Rectal smooth muscle tissue (tissue), 1 donor: Measurements from ENCODE around the gene AKAP10.

Experiments used
- H3K27ac ChIP-seq: one replicate; pipeline ENCODE4 v1.7.0; 2013; ENCODE audit warnings: low read depth, low read length, inconsistent platforms
- H3K27me3 ChIP-seq: one replicate; pipeline ENCODE4 v1.7.0; 2013; ENCODE audit warnings: low read length; ENCODE audit not compliant: control insufficient read depth, insufficient read depth
- H3K36me3 ChIP-seq: one replicate; pipeline ENCODE4 v1.7.0; 2013; ENCODE audit warnings: low read length; ENCODE audit not compliant: control insufficient read depth, insufficient read depth
- H3K4me1 ChIP-seq: one replicate; pipeline ENCODE4 v1.7.0; 2013; ENCODE audit warnings: low read length; ENCODE audit not compliant: control insufficient read depth, insufficient read depth
- H3K4me3 ChIP-seq: one replicate; pipeline ENCODE4 v1.7.0; 2013; ENCODE audit warnings: low read length
- H3K9ac ChIP-seq: one replicate; pipeline ENCODE4 v1.7.0; 2013; ENCODE audit warnings: low read length

The AKAP10 gene

DNA sequence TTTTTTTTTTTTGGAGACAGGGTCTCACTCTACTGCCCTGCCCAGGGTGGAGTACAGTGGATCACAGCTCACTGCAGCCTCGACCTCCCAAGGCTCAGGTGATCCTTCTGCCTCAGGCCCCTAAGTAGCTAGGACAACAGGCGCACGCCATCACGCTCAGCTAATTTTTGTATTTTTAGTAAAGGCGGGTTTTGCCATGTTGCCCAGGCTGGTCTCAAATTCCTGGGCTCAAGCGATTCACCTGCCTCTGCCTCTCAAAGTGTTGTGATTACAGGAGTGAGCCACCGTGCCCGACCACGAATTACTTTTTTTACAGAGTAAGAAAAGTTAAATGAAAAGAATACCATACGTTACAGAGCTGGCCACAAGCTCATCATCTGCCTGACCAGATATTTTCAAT is 38.9 kb downstream of the AKAP10 start:
- Histone ChIP-seq H3K36me3 (peaks cover 4% of the 10 kb centered on the region), H3K4me1 (peaks cover 12% of the 10 kb centered on the region), H3K27ac (no peak overlapping the region), H3K9ac (no peak overlapping the region), H3K27me3 (no peaks in the 10 kb centered on the region), H3K4me3 (no peak overlapping the region)

DNA sequence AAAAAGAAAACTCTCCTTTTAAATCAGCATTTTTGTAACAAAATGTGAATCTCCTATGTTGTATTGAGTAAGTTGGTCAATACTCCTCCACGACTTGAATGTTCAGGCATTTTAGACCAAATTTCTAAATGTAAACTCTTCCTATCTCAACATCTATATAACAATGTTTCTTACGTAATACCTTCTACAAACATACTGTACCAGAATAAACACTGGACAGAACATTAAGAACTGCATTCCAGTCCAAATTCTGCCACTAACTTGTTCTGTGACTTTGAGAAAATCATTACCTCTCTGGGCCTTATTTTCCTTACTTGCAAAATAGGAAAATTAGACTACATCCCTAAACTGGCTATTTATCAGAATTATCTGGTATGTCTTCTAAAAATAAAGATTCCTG is 40.1 kb downstream of the AKAP10 start:
- H3K4me3 ChIP-seq: no peak overlapping the region
- H3K4me1 ChIP-seq: peaks cover 10% of the 10 kb centered on the region
- H3K9ac ChIP-seq: no peak overlapping the region
- no peaks in the 10 kb centered on the region for H3K27me3 ChIP-seq
- no peak overlapping the region for H3K27ac ChIP-seq
- H3K36me3 ChIP-seq: peaks cover 4% of the 10 kb centered on the region

DNA sequence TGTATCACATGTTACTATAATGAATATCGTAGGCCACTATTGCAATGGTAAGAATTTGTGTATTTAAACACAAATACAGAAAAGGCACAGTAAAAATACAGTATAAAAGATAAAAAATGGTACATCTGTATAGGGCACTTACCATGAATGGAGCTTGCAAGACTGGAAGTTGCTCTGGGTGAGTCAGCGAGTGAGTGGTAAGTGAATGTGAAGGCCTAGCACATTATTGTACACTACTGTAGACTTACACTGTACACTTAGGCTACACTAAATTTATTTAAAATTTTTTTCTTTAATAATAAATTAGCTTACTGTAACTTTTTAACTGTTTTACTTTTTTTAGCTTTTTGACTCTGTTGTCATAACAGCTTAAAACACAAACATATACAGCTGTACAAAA is 42.5 kb downstream of the AKAP10 start:
- Histone ChIP-seq H3K9ac (no peak overlapping the region), H3K4me1 (no peaks in the 10 kb centered on the region), H3K36me3 (peaks cover 5% of the 10 kb centered on the region), H3K27ac (no peak overlapping the region), H3K27me3 (no peaks in the 10 kb centered on the region), H3K4me3 (no peak overlapping the region)

DNA sequence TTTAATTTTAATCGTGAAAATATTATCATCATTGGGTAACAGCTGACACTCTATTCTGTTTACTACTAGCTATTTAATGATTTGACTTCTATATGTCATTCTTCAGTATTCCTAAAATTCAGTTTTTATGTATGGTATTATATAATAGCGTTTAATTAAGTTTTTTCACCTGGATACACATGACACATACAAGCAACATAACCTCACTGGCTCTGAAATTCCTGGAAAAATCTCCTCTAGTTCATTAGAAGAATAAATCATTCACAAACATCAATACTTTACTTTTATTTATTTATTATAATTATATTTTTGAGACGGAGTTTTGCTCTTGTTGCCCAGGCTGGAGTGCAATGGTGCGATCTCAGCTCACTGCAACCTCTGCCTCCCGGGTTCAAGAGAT is 44.0 kb downstream of the AKAP10 start:
- peaks cover 13% of the 10 kb centered on the region for H3K36me3 ChIP-seq
- no peak overlapping the region for H3K9ac ChIP-seq
- H3K27ac ChIP-seq: no peak overlapping the region
- H3K4me1 ChIP-seq: no peaks in the 10 kb centered on the region
- no peak overlapping the region for H3K4me3 ChIP-seq
- no peaks in the 10 kb centered on the region for H3K27me3 ChIP-seq

DNA sequence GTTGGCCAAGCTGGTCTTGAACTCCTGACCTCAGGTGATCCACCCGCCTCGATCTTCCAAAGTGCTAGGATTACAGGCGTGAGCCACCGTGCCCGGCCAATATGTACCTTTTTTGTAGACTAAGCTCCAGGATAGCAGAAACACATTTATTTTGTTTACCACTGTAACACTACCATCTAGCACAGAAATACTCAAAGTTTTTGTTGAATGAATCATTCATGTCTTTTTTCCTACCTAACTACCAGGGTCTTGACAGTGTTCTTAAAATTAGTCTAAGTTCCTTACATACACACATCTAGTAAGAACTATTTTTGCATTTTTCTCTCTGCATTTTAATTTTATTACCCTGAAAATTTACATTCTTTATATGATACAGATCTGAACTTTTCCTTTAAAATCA is 44.4 kb downstream of the AKAP10 start:
- H3K27ac ChIP-seq: no peak overlapping the region
- peaks cover 13% of the 10 kb centered on the region for H3K36me3 ChIP-seq
- no peak overlapping the region for H3K9ac ChIP-seq
- no peaks in the 10 kb centered on the region for H3K4me1 ChIP-seq
- no peaks in the 10 kb centered on the region for H3K27me3 ChIP-seq
- no peak overlapping the region for H3K4me3 ChIP-seq

DNA sequence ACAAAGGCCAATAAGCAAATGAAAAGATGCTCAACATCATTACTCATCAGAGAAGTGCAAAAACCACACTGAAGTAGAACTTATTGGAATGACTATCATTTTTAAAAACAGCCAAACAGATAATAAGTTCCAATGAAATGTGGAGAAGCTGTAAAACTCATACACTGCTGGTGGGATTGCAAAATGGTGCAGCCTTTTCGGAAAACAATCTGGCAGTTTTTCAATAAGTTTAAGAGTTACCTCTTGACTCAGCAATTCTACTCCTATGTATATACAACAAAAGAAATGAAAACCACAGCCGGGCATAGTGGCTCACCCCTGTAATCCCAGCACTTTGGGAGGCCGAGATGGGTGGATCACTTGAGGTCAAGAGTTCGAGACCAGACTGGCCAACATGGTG is 49.3 kb downstream of the AKAP10 start:
- no peaks in the 10 kb centered on the region for H3K4me1 ChIP-seq
- H3K27me3 ChIP-seq: no peaks in the 10 kb centered on the region
- peaks cover 14% of the 10 kb centered on the region for H3K36me3 ChIP-seq
- no peak overlapping the region for H3K27ac ChIP-seq
- no peak overlapping the region for H3K9ac ChIP-seq
- H3K4me3 ChIP-seq: no peak overlapping the region

DNA sequence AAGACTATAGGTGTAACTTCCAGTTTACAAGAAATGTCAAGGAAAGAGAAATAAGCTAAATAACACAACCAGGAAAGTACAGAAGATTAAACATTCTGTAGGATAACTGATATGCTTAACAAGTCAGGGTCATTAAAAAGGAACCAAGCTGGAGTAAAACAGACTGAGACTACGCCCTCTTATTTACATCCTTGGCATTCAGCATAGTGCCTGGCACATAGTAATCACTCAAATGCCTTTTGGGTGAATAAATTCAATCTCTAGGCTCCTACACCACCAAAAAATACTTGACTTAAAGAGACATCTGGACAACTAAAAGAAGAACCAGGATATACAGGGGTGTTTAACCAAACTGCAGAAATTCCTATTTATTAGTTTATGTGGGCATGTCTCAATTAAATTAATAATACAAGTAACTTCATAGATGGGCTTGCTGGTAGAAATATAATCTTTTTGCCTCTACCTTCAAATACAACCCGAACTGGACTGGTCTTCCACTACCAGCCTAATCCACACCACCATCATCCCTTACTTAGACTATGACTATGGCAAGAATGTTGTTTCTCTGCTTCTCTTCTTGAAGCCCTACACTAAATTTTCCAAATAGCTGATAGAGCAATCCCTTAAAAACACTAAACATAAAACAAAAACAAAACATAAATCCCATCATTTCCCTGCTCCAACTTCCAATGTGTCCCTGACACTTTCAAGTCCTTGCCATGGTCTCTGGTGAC is 62.2 kb downstream of the AKAP10 start:
- no peaks in the 10 kb centered on the region for H3K27me3 ChIP-seq
- peaks cover 11% of the 10 kb centered on the region for H3K36me3 ChIP-seq
- H3K4me3 ChIP-seq: no peak overlapping the region
- H3K9ac ChIP-seq: no peak overlapping the region
- no peak overlapping the region for H3K27ac ChIP-seq
- no peaks in the 10 kb centered on the region for H3K4me1 ChIP-seq

DNA sequence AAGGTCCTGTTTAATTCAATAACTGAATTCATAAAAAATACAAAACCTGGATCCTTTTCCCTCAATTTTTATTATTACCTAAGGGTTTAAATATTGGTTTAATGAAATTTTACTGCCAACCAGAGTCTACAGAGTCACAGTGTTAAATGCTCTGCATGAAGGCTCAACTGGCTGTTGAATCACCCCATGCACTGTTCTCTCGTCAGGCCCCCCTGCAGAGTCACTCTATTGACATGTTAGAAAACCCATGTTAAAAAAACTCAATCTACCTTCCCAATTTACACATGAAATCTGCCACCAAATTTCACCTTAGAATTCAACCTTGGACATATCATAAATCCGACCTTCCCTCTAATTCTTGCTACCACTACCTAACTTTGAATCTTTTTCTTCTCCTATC is 66.6 kb downstream of the AKAP10 start:
- H3K4me3 ChIP-seq: no peak overlapping the region
- H3K27ac ChIP-seq: no peak overlapping the region
- H3K36me3 ChIP-seq: peaks cover 17% of the 10 kb centered on the region

DNA sequence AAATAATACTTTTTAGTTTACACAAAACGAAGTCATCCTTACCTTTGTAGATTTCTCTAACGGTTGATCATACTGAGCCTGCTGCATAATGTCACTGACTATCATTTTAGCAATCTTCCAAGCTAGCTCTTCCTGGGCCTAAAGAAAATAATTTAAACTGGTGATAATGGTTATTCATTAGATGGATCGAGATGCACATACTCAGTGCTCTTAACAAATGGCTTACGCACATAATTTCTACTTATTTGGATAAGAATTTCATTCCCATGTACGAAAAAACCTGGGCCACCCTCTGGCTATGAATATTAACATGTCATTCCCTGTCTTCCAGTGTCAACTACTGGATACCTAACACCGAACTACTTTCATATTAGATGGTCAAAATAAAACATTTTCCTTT is 68.5 kb downstream of the AKAP10 start:
- Histone ChIP-seq H3K27ac (no peak overlapping the region), H3K36me3 (peaks cover 21% of the 10 kb centered on the region), H3K4me3 (no peak overlapping the region), H3K27me3 (no peaks in the 10 kb centered on the region), H3K9ac (no peak overlapping the region), H3K4me1 (no peaks in the 10 kb centered on the region)

More for the DNA sequence above, 66.6 kb downstream of the AKAP10 start:
- Histone ChIP-seq H3K9ac (no peak overlapping the region), H3K27me3 (no peaks in the 10 kb centered on the region), H3K4me1 (no peaks in the 10 kb centered on the region)

DNA sequence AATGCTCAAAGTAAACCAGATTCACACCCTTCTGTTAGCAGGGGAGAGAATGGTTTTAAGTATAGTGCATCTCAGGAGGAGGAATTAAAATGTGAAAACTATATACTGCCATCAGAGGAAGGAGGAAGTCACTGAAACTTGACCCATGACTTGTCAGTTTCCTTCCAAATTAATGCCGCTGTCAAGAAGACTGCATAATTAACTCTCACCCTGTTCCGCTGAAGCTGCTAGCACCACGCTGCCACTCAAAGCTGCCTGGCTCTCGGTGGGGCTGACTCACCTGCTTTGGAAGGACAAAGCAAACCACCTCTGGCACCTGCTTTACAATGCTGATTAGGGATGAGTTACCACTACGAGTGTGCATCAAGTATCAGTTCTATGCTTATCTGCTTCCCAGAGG is 72.1 kb downstream of the AKAP10 start:
- no peaks in the 10 kb centered on the region for H3K4me1 ChIP-seq
- H3K4me3 ChIP-seq: no peak overlapping the region
- H3K27ac ChIP-seq: no peak overlapping the region
- H3K9ac ChIP-seq: no peak overlapping the region
- peaks cover 22% of the 10 kb centered on the region for H3K36me3 ChIP-seq
- no peaks in the 10 kb centered on the region for H3K27me3 ChIP-seq

DNA sequence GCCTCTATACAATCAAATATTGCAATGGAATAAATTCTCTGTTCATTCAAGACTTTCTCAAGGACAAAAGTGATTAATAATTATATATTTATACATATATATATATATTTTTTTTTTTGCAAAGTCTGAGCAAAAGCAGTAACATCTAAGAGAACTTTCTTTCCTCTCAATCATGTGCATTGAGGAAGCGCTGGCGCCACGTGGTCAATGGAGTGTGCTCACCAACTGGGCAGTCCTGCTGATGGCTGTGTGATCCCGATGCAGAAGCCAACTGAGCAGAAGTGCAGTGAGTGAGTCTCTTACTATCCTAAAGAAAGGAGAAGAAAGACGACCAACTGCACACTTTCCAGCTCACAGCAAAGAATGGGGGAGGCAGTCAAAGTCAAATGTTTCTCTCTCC is 72.7 kb downstream of the AKAP10 start:
- H3K4me3 ChIP-seq: no peak overlapping the region
- H3K27me3 ChIP-seq: no peaks in the 10 kb centered on the region
- no peaks in the 10 kb centered on the region for H3K4me1 ChIP-seq
- no peak overlapping the region for H3K27ac ChIP-seq
- H3K36me3 ChIP-seq: peaks cover 22% of the 10 kb centered on the region
- no peak overlapping the region for H3K9ac ChIP-seq

DNA sequence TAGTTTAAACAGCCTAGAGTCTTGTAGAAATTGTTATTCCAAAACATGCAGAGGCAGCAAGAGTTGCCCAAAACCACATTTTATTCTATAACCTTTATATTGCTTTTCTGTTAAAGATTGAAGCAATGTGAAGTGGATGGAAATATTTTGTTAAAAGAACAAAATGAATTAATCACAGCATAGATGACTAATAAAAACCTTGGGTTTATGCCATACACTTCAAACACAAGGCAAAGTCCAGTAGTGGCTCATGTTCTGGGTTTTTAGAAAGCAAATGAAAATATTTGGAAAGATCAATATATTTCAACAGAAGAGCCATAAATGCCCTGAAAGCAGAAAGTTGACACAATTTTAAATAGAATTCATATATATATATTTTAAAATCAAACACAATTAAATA is 73.2 kb downstream of the AKAP10 start:
- no peaks in the 10 kb centered on the region for H3K27me3 ChIP-seq
- H3K9ac ChIP-seq: no peak overlapping the region
- no peaks in the 10 kb centered on the region for H3K4me1 ChIP-seq
- no peak overlapping the region for H3K27ac ChIP-seq
- H3K4me3 ChIP-seq: no peak overlapping the region
- H3K36me3 ChIP-seq: peaks cover 22% of the 10 kb centered on the region

DNA sequence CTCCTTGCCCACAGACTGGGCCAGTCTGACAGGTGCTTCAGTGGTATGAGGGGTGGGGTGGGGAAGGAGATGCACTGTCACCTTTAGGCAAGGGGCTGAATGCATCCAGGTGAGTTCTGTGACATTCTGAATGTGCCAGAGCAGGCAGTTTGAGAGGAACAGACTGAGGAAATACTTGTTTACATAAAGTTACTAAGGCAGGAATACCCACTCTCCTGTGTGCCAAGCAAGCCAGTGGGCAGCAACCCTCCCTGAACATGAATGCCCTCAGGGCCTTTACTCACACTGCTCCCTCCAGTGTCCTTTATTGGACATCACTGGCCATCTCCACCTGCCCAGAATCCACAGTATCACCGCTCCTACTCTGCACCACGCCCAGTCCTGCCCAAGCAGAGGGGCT is 76.8 kb downstream of the AKAP10 start:
- Histone ChIP-seq H3K4me1 (no peaks in the 10 kb centered on the region), H3K27ac (no peak overlapping the region), H3K27me3 (no peaks in the 10 kb centered on the region), H3K9ac (no peak overlapping the region), H3K36me3 (peaks cover 11% of the 10 kb centered on the region), H3K4me3 (no peak overlapping the region)
